HG03378 (cell line): ENCODE measurements around the gene RGS14.
"Not testable (repeated sequence)": the region's sequence is repeated elsewhere in the genome, so short reads cannot be mapped to it uniquely, and the experiment has no call there.

Source experiments
- ATAC-seq: cut with Tn5 transposase; IDR thresholded peaks from one replicate; pipeline ENCODE4 v1.9.1; 2021; ENCODE audit warnings: mild to moderate bottlenecking, moderate library complexity; ENCODE audit not compliant: unreplicated experiment

RGS14 gene

DNA sequence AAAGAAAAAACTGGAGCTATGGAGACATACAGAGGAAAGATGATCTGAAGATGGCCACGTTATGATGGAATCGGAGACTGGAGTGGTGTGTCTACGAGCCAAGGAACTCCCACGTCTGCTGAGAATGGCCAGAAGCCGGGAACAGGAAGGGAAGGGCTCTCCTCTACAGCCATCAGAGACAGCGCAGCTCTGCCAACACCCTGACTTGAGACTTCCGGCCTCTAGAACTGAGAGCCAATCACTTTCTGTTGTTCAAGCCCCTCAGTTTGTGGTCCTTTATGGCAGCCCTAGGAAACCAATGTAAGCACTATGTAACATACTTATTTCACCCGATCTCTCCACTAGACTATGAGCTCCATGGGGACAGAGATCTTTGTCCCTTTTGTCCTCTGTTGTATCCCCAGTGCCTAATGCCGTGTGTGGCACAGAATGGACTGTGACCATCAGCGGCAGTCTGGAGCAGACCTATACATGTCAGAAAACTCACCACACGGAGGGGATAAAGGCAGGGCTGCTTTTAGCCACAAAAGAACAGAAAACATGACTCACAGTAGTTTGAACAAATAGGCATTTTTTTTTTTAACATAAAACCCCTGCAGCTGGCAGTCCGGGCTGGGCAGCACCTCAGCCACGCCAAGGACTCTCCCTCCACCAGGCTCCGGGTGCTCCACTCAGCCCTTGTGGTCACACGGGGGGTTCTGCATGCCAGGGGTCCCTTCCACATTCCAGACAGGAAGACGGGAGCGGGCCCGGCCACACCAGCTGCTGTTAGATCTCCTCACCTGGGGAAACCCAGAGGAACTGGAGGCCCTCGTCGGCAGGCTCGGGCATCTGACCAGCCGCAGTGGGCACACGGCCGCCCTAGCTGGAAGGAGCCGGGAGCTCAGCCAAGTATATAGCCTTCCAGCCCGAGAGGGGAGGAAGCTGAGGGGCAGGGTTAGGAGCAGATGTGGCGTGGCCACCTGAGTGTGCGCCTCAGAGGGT lies 29.9 kb upstream of the RGS14 start:
- ATAC-seq = no peak

DNA sequence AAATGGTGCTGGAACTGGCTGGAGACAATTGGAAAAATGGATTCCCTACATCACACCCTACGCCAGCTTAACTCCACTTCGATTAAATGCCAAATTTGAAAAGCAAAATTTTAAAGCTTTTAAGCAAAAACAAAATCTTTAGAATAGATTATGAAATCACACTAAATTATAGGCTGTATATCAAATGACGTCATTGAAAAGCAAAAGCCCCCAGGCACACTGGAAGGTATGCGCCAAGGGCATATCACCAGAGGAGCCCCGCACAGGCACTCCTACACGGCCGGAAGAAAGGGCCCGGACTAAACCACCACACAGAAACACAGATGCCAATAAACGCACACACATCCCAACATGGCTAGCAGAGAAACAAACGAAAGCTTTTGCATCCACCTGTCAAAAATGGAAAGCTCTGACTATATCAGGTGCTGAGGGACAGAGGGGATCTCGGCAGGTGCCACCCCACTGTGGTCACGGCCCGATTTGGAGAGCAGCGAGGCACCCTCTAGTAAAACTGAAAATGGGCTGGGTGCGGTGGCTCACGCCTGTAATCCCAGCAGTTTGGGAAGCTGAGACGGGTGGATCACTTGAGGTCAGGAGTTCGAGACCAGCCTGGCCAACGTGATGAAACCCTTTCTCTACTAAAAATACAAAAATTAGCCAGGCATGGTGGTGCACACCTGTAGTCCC lies 29.0 kb upstream of the RGS14 start:
- ATAC-seq = no peak

DNA sequence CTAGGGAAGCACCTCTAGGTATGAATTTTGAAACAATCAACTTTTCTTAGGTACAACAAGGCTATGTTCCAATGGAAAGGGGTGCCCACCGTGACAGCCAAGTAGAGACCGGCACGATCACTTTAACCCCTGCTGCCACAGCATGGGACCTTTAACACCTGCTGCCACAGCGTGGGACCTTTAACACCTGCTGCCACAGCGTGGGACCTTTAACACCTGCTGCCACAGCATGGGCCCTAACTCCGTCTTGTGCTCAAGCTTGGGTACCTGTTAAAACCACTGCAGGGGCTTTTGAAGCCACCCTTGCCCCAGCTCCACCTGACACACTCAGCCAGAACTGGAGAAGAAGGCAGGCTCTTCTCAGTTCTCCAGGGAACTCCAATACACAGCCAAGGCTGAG lies 27.8 kb upstream of the RGS14 start:
- ATAC-seq = no peak

DNA sequence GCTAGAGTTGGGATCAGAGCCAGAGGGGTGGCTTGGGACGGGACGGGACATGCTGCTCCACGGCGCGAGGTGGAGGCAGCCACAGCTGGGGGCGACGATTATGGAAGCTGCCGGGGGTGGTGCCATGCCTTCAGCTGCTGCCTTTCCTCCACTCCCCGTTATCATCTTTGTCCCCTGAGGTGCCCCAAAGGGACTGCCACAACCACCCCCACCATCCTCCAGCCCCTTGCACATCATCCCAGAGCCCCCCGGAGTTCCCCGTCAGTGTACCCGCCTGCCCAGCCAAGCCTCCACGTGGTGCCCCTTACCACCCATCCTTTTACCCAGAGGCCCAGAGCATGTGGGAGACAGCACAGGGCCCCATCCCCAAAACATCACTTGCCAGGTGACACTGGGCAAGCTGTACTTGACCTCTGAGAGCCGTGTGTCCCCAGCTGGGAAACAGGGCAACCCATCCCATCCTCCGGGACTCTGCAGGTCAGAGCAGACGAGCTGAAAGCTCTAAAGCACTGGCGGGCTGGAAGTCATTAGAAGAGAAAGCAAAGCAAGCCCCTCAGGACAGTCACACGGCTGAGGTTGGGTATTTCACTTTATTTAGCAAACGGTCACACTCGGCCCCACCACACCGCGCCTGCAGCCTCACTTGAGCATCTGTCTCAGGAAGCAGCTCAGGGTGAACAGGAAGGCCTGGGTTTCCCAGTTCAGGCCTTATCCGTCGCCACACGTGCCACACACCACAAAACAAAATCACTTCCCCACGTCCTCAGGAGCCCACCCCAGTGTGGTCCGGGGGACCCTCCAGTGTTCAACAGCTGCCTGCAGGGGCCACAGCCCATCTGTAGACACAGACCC lies 26.5 kb upstream of the RGS14 start:
- no peak for ATAC-seq

DNA sequence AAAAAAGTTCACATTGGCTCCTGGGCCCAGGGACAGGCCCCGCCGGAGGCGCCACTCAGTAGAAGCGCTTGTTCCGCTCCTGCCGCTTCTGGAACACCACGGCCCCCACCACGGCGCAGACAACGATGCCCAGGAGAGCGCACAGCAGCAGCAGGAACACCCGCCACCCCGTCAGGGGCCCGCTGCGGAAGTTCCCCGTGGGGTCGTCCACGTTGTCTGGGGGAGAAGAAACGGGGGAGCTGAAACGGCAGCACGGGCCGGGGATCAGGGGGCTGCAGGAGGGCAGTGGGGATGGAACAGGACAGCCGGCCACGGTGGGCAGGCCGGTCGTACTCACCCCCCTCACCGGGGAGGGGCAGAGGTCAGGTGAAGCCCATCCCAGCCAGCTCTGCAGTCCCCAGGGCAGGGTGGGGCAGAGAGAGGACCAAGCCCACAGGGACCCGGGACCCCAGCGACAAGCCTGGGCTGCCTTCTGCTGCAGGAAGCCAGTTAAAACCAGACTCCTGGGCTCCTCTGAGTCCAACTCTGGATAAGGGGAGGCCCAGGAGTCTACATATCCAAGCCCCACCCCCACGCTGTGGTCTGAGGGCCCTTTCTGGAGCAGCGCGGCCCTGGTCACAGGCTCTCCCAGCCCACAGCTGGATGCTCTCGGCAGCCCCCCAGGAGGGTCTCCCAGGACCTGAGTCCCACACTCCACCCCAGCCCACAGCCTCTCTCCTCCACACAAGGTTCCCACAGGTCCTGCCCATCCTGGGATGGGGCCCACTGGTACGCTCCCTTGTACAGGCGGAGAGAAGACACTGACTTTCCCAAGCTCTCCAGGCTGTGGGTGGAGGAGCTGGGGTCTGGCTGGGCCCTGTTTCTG lies 25.5 kb upstream of the RGS14 start:
- no peak for ATAC-seq

DNA sequence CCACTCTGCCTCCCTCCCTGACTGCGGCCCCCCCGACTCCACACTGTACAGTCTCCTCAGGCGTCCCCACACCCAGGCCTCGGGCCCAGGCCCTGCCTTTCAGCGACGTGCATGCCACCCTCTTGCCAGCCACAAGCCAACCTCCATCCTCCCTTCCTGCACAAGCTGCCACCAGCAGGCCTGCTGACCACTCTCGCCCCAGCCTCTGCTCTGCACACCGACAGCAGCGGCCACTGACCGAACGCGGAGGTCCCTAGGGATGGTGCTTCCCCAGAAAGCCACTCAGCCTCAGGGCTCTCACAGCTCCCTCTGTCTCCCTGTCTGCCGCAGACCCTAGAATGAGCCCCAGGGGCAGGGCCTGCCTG lies 24.8 kb upstream of the RGS14 start:
- no peak for ATAC-seq

DNA sequence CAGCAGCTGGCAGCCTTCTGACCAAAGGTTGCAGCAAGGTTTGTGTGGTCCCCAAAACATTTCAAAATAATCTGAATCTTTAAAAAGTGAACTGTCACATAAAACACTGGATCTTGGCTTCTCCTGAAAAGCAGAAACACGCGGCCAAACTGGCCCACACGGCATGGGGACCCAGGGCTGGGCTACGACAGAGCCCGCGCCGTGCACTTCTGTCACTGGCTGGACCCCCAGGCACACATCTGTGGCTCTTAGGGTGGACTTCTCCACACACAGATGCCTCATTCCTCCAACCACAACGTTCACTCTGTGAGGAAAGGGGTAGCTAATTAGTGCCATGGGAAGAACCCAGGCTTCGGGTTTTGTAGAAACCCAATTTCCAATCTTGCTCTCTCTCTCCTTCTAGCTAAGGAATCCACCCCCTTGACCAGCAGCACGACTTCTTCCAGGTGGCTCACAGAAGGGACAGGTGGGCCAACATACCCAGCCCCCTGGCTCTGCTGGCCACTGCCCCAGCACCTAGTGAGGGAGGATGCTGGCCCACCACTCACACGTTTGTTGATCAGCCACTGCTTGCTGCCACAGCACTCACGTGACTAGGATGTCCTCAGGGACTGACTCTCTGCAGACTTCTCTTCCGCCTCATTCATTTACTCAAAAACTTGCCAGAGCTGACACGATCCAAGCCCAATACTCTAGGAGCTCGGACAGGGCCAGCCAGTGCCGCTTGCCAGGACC lies 24.1 kb upstream of the RGS14 start:
- no peak for ATAC-seq

DNA sequence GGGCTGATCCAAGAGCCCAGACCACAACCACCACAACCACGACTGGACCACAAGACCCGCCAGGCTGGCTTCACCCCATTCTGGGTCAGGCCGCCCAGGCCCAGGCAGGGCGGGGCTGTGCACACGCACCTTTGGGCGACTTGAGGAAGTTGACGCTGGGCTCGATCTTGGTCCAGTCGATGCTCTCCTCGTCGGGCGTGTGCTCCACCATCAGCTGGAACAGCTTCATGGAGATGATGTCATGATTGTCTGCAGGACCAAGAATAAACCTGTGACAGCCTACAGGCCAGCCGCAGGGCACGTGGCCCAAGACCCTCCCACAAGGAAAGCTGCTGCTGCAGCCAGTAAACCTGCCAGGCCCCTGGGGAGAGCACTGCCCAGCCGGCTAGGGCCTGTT lies 23.6 kb upstream of the RGS14 start:
- no peak for ATAC-seq

DNA sequence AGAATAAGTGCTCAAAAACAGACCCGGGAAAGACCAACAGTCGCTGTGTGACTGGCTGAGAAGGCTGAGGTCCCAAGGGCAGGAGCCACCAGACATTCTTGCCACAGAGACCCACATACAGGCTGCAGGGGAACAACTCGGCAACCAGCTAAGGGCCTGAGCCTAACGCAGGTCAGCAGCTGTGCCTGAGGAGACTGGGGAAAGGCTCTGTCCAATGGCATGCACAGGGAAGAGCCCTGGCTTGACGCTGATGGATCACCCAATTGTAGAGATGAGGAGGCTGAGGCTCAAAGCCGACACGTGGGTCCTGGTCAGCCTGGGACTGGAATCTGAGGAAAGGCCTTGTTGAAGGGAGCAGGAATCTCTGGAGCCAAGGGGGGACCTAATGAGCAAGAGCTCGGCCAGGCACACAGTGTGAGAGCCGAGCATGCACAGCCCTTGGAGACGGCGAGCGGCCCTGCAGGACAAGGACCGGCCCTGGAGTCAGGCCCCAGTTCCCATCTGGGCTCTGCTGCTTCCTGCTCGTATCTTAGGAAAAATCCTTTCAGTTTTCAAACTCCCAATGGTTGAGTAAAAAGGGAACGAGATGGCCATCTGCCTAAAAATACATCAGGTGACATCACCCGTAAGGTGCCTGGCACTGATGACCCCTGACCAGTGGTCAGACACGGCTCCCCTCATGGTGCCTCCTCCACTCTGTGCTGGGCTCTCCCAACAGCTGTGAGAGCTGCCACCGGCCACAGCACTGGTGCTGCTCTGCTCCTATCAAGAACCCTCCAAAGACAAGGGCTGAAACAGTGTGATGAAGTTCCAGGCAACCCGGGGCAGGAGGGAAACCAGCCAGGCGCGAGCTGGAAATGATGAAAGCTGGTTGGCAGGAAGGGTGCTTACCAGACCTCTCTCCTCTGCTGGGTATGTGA lies 22.7 kb upstream of the RGS14 start:
- ATAC-seq = no peak

DNA sequence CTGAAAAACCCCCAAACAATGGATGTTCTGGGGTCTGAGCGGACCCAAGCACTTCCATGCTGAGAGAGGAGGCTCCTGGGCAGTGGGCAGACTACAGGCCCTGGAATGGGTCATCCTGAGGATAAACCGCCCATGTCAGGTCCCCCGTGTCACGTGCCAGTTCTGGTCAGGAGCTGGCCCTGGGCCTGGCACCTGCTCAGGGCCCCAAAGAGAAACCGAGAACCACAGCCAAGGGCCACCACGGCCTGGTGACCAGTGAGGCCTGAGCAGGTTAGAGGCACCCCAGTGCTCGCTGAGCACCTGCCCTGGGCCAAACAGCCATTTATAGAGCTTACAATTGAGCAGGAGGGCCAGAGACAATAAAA lies 22.0 kb upstream of the RGS14 start:
- no peak for ATAC-seq

DNA sequence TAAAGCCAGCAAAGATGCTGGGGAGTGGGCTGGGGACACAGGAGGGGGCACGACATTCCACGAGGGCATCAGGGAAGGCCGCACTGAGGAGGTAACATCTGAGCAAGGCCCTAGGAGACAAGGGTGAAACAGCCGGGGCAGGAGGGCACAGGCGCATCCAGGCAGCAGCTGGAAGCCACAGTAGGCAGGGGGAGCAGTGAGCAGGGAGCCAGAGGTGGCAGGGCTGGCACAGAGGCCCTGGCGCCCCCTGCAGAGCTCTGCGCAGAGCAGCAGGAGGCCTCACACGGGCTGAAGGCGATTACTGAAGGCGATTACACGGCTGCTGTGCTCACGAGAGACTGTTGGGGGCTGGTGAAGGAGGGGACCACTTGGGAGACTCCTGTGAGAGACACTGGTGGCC lies 21.6 kb upstream of the RGS14 start:
- ATAC-seq = no peak

DNA sequence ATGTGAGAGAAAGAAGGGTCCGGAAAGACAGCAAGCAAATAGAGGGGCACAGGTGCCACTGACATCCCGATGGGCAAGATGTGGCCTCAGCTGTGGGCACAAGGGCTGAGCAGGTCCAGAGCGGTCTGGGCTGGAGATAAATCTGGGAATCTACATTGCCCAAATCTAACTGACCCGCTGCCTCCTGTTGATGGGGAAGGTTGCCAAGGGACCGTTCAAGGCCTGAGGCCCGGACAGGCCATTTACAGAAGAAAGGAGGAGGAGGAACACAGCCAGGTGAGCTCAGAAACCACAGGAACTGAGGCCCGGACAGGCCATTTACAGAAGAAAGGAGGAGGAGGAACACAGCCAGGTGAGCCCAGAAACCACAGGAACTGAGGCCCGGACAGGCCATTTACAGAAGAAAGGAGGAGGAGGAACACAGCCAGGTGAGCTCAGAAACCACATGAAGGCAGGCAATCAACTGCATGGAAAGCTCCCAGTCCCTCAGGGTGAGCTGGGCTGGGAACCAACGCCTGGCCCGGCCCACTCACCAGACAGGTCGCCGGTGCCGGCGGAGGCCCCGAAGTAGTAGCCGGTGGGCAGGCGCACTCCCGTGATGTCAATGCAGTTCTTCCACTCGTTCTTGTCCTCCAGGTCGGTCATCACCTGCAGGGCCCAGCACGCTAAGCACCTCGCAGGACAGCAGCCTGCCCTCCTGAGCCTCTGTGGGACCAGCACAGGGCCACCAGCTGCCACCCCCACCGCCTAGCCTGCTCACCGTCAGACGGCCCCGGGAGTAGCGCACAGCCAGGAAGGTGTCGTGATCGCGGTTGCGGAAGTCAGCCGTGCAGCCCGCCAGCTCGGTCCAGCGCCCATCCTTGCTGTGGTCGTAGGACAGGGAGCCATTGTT lies 20.9 kb upstream of the RGS14 start:
- no peak for ATAC-seq

DNA sequence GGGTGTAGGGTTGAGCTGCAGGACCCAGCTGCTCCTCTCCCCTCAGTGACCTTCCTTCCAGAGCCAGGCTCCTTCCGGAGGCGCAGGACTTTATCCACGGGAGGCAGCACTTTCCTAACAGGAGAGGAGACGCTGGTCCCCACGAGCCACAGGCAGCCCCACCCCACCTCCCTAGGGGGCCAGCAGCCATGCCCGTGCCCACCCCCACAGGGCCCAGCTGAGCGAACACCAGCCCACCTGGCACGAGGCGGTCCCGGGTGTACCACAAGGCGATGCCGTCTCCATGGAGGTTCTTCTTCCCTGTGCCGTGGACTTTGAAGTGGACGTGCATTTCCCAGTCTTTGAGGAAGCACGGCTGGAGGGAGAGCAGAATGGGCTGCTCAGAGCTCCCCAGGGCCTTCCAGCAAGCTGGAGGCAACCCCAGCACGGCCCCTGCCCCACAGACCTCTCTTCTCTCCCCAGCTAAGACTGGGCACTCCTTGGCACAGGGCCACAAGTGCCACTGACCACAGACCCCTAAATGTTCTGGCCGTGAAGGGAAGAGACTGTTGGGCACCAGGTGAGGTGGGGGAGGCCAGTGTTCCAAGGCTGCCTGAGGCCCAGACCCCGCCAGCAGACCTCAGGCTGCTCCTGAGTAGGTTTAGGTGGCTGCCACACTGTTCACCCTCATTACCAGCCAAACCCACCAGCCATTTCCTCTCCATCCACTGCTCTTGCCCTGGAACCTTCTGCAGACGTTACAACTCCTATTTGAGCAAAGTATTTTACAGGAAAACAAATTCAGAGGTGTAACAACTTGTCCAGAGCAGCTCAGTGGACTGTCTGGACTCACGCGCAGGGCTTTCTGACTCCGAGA lies 19.2 kb upstream of the RGS14 start:
- no peak for ATAC-seq

DNA sequence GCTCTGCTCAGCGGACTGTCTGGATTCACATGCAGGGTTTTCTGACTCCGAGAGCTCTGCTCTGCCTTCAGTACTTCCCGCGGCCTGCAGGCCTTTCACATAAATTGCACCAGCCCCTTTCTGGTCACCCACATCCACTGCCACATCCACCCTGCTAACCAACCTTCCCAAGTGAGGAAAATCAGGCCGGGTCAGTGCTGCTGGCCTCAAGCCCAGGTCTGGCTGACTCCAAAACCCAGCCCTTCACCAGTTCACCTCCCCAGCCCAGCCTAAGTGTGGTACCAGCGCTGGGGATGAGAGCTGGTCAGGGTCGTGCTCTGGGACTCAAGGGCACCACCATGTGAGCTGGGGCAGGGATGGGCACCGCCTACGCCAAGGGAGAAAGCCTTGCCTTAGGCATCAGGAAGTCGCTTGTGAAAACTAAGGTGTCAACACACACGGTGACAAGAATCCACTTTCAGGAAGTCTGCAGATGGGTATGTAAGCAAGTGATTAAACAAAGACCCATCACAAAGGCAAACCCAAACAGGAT lies 18.6 kb upstream of the RGS14 start:
- ATAC-seq = no peak

DNA sequence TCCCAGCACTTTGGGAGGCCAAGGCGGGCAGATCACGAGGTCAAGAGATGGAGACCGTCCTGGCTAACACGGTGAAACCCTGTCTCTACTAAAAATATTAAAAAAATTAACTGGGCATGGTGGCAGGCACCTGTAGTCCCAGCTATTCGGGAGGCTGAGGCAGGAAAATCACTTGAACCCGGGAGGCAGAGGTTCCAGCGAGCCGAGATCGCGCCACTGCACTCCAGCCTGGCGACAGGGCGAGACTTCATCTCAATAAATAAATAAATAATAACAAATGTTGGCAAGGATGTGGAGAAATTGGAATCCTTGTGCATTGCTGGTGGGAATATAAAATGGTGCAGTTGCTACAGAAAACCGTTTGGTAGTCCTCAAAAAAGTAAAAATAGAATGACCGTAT lies 14.7 kb upstream of the RGS14 start:
- ATAC-seq = not testable (repeated sequence)

DNA sequence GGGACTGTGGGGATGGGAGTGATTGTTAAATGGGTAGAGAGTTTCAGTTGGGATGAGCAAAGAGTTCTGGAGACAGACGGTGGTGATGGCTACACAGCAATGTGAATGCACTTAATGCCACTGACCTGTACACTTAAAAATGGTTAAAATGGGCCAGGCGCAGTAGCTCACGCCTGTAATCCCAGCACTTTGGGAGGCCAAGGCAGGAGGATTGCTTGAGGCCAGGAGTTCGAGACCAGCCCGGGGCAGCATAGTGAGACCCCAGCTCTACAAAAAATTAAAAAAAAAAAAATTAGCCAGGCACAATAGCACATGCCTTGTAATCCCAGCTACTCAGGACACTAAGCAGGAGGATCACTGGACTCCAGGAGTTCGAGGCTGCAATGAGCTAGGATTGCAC lies 13.9 kb upstream of the RGS14 start:
- no peak for ATAC-seq

DNA sequence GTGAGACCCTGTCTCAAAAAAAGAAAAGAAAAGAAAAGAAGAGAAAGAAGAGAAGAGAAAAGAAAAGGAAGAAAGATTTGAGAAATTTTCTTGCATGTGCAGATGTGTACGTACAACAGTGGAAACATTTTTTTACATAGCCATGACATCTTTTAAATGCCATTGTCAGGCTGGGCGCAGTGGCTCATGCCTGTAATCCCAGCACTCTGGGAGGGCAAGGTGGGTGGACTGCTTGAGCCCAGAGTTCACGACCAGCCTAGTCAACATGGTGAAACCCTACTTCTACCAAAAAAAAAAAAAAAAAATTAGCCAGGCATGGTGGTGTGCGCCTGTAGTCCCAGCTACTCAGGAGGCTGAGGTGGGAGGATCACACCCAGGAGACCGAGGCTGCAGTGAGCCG lies 12.8 kb upstream of the RGS14 start:
- ATAC-seq = no peak
